ENCODE data around the gene NUDT7.
A peak's percentile ranks its signal among the peaks of the same experiment; 100 is the strongest.

Gene NUDT7

GRCh38 chr16:77782694-77783093, 60.4 kb downstream of the NUDT7 start:
- no peak for DNase-seq

- DNase-seq: no peak
Observed at GRCh38 chr16:77784441-77785372, 62.4 kb downstream of the NUDT7 start.

GRCh38 chr16:77785373-77785764, 63.1 kb downstream of the NUDT7 start:
- no peak for DNase-seq

DNA sequence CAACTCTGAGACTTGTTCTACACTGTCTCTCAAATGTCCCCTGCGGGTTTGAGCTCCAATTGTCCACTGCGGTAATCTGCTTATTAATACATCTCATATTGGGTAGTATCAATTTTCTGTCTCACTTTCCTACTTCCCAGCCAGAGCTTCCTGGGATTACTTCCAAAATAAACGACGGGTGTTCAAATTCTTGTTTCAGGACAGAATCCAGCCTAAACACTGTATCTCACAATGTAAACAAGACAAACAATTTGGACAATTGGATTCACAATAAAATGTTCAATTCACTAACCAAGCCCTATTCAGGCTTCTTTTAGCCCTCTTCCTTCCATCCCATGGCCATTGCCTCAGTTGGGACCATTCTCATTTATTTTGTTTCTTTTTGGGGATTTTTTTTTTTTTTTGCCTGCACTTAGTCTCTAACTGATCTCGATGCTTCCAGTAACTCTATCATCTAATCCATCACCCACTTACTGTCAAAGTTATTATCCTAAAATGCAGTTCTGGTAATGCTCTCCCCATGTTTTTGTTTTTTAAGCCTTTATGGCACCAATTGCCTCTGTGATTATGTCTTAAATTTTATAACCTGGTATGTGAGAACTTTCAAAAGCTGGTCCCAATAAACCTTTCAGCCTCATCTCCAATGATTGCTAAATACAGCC, 64.0 kb downstream of the NUDT7 start:
- no peak for DNase-seq

- no peak for DNase-seq
Observed at GRCh38 chr16:77787452-77787851, 65.1 kb downstream of the NUDT7 start.

DNA sequence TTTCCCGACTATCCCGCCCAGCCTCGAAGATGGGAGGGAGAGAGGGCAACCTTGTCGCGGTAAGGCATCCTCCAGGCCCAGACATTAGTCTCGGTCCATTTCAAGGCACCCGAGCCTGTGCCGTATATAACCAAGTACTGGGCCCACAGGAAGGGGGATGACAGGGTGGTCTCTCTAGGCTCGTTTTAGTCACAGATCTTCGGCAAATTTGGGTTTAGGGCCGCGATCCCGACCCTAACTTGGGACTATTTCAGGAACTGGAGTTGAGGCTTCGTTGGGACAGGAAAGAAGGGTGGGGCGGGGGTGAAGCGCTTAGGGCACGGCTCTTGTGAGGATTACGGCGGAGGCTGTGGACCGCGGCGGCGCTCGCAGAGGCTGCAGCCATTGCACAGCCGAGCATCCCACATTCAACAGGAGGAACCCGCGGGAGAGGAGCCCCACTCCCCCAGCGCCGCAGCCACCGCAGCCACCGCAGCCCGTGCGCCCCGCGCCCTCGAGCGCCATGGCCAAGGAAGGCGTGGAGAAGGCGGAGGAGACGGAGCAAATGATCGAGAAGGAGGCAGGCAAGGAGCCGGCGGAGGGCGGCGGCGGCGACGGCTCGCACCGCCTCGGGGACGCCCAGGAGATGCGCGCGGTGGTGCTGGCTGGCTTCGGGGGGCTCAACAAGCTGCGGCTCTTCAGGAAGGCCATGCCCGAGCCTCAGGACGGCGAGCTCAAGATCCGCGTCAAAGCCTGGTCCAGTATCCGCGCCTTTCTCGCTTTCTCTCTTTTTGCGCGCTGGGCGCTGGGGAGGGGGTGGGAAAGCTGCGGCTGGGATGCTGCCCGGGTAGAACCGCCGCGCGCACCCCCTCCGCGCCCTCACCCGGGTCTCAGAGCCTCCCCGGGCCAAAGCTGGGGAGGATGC, 66.1 kb downstream of the NUDT7 start, which contains the start of gene VAT1L:
VAT1L (plus strand) TSS at position 384 of the 904 bp plus-strand sequence; CDS start at position 503, 119 bp downstream.
- peak; percentile 7 for DNase-seq

- peak; percentile 1 for DNase-seq
Observed at GRCh38 chr16:77789085-77790008, 67.0 kb downstream of the NUDT7 start.

DNA sequence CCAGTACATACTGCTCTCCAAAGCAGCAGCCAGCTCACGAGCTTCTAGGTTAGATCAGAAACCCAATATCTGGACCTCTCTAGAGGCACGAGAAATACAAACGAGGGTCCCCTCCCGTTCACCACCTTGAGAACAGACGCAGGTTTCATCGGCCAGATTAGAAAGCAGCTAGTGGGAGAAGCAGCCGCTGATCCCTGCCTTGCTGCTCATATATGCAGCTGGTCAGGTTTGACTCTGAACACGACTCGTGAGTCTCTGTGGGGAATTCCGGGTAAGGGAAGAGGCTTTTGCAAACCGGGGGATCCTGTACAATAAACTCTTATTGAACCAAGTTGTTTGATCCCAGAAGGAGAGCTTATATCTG, 67.7 kb downstream of the NUDT7 start:
- no peak for DNase-seq

GRCh38 chr16:77790912-77791311, 68.6 kb downstream of the NUDT7 start:
- DNase-seq: no peak
